GM21786 (cell line): ENCODE results near the gene PIK3R3.
"Not testable (repeated sequence)": the region's sequence is repeated elsewhere in the genome, so short reads cannot be mapped to it uniquely, and the experiment has no call there.

Experiments
- ATAC-seq: cut with Tn5 transposase; IDR thresholded peaks from one replicate; pipeline ENCODE4 v1.9.1; 2021; ENCODE audit not compliant: unreplicated experiment

The PIK3R3 gene

DNA sequence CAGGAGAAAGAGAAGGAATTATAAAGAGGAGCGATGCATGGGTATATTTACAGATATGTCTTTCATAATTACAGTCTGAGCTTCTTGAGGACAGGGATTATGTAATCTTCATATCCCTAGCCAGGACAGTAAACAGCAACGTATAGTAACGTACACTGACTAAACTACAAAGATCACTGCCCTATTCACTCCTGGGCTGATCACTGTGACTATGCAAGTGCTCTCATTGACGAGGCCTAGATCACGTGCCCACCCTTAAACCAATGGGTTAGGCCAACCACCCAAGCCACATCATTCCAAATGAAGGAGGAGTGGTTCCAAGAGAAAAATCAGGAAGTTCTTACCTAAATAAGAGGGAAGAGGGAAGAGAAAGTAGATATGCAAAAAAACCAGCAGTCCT is 18.5 kb downstream of the PIK3R3 start:
- ATAC-seq, result no peak

DNA sequence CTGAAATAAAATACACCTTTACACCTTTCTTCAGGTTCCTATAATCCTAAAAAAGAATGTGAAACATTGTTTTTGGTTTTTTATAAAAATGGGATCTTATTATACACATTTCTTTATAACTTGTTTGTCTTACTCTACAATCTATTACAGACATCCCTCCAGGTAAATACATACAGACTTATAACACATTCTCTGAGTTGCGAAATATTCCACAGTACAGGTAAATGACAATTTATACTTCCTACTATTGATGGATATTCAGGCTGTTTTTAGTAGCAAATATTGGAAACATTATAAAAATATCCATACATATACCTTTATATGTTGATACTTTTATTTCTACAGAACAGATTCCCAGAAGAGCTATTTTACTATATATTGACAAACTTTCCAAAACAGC is 20.3 kb downstream of the PIK3R3 start:
- ATAC-seq, result no peak

DNA sequence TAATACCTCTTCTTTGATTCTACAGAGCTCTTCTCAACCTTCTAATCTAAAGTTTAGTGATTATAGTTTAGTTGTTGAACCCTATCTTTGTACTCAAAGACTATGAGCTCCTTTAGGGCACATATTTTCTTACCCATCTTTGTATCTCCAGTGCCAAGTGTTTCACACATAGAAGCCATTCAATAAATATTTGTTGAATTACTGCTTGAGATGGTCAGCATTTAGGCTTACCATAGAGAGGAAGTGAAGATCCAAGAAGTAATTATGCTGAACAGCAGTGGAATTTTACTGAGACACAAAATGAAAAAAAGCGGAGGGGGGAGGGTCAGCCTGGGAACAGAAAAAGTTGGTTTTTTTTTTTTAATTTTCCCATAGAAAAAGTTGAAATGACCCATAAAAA is 21.9 kb downstream of the PIK3R3 start:
- ATAC-seq, result no peak

DNA sequence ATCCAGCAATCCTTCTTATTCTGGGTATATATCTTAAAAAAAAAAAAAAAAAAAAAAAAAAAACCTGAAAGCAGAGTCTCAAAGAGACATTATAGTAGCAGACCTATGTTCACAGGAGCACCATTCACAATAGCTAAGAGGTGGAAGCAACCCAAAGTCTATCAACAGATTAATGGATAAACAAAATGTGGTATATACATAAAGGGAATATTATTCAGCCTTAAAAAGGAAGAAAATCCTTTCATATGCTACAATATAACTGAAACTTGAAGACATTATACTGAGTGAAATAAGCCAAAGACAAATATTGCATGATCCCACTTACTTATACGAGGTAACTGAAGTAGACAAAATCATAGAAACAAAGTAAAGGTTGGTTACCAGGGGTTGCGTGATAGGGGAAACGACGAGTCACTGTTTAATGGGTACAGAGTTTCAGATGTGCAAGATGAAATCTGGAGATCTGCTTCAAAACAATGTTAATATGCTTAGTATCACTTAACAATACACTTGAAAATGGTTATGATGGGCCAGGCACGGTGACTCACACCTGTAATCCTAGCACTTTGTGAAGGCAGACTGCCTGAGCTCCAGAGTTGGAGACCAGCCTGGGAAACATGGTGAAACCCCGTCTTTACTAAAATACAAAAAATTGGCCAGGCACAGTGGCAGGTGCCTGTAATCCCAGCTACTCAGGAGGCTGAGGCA is 29.5 kb downstream of the PIK3R3 start:
- no peak for ATAC-seq

DNA sequence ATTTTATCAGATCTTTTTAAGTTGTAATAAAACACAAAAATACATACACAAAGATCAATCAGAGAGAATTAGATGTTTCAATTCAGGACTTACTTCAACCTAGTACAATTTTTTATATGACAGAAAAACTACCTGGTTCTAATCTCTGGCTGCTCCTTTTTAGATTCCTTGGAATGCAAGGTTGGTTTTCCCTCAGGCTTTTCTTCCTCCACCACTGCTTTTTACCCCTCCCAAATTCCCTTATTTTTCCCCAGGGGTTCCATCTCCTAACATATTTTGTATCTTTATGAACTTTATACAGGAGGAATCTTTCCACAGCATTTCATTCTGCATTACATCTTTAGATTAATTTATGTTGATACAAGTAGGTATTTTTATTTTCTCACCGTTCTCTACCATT is 33.2 kb downstream of the PIK3R3 start:
- no peak for ATAC-seq

DNA sequence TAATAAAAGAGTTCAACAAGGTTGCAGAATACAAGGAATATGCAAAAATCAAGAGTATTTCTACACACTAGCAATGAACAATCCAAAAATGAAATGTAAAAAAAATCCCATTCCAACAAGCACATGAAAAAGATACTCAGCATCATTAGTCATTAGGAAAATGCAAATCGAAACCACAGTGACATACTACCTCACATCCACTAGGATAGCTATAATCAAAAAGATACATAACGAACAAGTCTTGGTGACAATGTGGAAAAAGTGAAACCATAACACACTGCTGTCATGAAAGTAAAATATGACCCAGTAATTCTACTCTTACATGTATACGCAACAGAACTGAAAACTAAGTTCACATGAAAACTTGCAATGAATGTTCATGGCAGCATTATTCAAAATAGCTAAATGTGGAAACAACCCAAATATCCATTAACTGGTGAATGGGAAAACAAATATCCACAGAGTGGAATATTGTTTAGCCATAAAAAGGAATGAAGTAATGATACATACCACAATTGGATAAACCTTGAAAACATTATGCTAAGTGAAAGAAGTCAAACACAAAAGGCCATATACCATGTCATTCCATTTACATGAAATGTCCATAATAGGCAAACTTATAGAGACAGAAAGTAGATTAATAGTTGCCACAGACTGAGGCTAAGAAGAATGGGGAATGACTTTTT is 34.3 kb downstream of the PIK3R3 start:
- no peak for ATAC-seq

DNA sequence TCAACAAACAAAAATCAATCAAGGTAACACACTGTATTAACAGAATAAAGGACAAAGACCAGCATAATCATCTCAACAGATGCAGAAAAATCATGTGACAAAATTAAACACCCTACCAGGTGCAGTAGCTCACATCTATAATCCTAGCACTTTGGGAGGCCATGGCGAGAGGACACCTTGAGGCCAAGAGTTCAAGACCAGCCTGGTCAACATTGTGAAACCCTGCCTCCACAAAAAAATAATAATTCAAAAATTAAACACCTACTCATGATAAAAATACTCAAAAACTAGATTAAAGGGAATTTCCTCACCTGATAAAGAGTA is 35.3 kb downstream of the PIK3R3 start:
- no peak for ATAC-seq

DNA sequence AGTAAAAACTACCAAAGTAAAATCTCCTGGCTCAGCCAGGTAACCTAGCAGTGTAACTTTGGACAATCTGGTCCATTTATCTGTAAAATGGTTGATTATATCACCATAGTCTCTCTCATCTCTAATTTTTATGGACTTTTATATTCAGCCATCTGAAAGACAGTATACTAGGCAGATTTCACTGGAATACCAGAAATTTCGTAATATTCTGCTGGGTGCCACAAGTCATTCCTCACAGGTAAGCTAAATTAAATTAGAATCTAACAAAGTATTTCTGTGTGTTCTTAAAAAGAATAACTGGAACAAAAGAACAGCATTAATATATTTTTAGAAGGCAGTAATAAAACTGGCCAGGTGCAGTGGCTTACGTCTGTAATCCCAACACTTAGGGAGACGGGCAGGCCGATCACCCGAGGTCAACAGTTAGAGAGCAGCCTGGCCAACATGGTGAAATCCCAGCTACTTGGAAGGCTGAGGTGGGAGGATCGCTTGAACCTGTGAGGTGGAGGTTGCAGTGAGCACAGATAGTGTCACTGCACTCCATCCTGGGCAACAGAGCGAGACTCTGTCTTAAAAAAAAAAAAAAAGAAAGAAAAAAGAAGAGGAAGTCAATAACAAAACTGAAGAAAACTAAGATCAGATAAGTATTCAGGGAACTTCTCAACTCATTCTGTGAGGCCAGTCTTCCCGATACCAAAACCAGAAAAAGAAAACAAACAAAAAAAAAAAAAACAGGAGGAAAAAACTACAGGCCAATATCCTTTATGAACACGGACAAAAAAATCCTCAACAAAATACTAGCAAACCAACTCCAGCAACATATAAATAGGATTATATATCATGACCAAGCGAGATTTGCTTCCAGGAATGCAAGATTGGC is 35.9 kb downstream of the PIK3R3 start:
- no peak for ATAC-seq

DNA sequence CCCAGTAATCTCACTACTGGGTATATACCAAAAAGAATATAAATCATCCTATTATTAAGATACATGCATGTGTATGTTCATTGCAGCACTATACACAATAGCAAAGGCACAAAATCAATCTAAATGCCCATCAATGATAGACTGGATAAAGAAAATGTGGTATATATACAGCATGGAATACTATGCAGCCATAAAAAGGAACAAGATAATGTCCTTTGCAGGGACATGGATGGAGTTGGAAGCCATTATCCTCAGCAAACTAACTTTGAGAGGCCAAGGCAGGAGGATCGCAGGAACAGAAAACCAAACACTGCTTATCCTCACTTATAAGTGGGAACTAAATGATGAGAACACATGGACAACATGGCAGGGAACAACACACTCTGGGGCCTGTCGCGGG is 37.3 kb downstream of the PIK3R3 start:
- ATAC-seq, result not testable (repeated sequence)

DNA sequence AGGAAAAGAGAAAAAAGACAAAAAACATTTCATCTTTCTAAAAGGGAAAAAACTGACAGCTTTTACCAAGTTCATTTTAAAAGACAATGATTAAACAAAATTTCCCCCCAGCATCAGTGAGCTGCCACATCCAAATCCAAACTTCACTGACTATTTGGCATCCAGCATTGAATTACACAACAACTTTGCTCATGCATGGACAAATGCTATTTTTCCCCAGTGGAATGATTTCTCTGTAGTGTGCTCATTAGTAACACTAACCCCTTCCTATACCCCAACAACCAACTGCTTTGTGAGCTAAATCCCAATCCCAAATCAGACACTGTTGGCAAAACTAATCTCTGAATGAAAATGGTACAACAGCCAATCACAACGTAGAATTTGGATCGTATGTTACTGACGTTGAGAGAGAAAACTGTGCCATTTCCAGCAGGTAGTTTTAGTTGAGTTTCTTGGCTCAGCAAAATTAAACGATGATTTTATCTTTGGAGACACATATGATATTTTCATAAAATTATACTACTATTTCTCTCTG is 37.9 kb downstream of the PIK3R3 start:
- ATAC-seq, result no peak

DNA sequence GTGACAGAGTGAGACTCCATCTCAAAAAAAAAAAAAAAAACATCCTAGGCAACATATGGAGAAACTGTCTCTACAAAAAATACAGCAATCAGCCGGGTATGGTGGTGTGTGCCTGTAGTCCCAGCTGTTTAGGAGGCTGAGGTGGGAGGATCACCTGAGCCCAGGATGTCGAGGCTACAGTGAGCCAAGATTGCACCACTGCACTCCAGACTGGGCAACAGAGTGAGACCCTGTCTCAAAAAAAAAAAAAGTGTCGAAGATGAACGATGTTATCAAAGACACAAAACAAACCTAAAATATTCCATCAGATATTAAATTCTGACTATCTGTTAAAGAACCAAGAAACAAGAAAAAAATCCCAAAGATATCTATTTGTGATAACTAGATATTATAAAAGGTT is 38.6 kb downstream of the PIK3R3 start:
- not testable (repeated sequence) for ATAC-seq

DNA sequence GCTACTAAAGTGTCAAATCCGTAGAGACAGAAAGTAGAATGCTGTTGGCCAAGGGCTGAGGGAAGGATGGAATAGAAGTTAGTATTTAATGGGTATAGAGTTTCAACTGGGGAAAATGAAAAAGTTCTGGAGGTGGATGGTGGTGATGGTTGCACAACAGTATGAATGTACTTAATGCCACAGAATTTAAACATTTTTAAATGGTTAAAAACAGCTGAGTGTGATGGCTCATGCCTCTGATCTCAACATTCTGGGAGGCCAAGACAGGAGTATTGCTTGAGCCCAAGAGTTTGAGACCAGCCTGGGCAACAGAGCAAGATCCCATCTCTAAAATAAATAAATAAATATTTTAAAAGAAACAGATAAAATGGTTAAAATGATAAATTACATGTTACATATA is 44.5 kb downstream of the PIK3R3 start:
- ATAC-seq, result no peak

DNA sequence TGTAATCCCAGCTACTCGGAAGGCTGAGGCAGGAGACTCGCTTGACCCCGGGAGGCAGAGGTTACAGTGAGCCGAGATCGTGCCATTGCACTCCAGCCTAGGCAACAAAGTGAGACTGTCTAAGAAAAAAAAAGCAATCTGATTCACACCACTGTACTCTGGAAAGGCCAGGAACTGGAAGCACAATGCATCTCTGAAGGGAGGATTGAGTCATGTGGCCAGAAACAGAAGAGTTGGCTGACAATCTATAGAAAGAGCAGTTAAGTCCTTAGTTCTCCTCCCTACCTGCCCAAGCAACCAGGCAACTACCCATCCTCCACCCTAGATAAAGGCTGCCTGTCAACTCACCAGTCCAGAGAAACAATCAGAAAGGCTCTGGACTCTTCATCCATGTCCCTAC is 45.9 kb downstream of the PIK3R3 start:
- ATAC-seq, result no peak

DNA sequence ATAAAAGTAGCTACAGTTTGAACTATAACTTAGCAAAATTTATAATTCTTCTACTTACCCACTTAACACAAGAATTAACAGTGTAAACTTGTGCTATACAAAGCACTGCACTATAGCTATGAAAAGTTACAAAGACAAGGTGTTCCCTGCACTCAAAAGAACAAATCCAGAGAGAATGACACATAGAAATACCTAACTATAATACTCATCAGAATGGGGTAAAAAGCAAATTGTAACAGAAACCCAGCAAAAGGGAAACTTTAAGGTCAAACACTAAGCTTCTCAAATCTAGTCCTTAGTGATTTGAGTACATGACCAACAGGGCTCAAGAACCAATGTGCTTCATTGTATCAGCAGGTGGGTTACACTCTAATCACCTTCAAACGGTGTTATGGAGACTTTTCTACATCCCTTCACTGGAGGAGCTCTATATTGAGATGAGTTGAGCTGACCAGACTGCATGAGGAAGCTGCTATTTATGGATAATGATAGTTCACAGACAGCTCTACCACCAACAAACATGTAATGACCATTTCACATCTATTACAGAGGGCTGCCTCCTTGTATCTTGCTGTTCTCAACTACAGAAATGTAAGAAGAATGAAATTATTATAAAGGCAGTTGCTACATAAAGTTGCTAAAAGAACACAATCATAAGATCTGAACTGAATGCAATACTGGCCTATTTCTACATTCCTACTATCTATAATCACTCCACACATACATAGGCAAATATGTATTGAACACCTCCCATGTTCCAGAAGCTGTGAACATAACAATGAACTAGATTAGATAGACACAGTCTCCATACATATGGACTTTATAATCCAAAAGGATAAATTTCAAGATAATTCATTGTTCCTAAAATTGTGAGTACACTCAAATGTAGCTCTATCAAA is 47.6 kb downstream of the PIK3R3 start:
- ATAC-seq, result no peak

DNA sequence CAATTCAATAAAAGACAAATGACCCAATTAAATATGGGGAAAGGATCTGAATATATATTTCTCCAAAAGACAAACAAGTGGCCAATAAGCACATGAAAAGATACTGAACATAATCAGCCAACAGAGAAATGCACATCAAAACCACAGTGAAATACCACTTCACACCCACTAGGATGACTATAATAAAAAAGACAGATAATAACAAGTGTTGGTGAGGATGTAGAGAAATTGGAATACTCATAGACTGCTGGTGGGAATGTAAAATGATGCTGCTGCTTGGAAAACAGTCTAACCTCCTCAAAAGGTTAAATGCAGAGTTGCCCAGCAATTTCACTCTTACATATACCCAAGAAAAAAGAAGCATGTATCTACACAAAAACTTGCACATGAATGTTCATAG is 48.9 kb downstream of the PIK3R3 start:
- ATAC-seq, result no peak

DNA sequence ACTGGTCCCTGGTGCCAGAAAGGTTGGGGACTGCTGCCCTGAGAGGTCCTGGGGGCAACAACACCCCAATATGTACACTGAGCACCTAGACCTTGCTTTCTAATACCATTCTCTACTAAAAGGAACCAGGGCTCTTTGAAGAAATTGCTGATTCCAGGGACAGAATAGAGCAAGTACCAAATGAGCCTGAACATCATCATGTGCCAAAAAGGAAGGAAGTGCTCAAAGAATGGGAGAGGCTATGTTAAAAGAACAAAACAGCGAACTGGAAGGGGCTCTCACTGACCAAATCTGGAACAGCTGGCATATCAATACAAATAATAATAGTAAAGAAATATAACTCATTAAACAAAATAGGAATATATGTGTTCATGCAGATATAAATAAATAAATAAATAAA is 50.8 kb downstream of the PIK3R3 start:
- ATAC-seq, result no peak

DNA sequence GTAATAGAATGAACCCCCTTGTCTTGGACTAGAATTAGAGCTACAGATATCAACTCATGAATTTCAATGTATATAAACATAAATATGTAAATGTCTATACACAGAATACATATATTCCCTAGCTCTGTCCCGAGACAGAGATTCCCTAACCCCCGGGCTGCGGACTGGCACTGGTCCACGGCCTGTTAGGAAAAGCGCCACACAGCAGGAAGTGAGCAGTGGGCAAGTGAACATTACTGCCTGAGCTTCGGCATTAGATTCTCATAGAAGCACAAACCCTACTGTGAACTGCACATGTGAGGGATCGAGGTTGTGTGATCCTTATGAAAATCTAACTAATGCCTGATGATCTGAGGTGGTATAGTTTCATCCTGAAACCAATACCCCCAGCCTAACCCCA is 51.2 kb downstream of the PIK3R3 start:
- no peak for ATAC-seq

DNA sequence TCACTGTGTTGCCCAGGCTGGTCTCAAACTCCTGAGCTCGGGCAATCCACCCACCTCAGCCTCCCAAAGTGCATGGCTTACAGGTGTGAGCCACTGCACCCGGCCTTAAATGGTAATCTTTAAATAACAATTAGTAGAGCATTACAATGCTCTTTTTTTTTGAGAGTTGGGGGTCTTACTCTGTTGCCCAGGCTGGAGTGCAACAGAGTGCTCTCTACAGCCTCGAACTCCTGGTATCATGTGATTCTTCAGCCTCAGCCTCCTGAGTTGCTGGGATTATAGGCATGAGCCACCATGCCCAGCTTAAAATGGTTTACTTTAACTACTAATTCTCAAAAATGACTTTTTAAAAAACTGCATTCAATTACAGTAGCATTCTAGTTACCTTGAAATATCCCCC is 52.2 kb downstream of the PIK3R3 start:
- no peak for ATAC-seq

DNA sequence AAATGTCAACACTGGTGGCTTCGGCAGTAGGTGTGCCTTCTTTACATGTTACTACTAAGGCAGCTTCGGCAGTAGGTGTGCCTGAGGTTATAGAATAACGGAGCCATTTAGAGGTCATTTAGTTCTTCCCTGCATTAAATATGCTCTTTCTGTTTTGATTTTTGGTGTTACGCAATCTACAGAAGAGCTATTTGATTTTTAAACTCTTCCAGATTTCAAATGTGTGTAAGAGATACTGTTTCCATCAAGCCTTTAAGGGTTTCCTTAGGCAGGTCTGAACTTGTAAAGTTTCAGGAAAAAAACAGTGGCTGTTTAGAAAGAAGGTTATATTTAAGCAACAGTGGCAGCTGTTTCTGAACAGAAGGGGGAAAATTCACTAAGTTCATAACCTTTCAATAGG is 54.8 kb downstream of the PIK3R3 start:
- ATAC-seq, result no peak

DNA sequence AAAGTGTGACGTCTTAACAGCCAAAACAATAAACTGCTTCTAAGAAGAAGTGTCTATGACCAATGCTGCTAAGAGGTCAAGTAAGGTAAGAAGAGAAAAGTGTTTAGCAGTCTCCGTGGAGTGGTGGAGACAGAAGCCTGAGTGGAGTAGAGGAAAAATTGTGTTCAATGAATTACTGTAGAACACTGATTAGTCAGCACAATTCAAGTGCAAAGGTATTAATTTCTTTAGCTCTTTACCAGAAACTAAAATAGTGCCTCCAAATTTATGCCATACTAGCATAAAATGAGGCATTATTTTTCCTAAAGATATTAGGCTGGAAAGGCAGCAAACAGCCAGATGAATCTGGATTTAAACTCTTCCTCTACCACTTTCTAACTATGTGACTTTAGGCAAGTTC is 56.1 kb downstream of the PIK3R3 start:
- no peak for ATAC-seq

DNA sequence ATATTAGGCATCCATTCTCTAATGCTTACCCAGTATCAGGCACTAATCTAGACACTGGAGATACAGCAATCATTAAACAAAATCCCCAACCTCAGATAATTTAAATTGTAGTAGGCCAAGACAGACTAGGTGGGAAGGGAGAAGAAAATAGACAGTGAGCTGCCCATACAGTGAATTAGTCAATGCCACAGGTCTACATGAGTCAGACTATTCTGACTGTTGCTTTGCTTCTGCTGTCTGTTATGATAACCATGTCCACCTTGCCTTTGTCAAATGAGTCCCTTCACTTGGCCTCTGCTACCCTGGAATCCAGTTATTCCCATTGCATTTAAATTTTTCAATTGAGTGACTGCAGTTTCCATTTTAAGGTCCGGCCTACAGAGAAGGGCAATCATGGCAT is 59.5 kb downstream of the PIK3R3 start:
- no peak for ATAC-seq
